ENCODE measurements around the gene ZNF654.

ZNF654 gene

DNA sequence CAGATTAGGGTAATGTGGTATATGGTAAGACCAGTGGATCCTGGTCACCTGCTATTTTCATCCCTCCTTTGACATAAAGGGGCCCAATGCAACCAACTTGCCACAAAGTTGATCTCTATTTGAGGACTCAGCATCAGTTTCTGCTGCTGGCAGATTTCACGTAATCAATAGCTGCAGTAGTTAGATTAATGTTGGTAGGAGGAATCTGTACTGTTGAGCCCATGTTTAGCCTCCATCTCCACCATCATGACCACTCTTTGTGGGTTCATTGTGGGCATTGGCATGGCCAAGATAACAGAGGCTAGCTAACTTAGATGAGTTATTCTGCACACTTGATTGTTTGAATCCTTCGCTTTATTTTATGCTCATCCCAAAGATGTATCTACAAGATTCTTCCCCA lies 30.2 kb upstream of the ZNF654 start:
- Histone ChIP-seq H3K27me3 (no peaks in the 10 kb centered on the region), H3K36me3 (no peaks in the 10 kb centered on the region), H3K4me1 (no peaks in the 10 kb centered on the region; the same call in 1 of the 2 replicates), H3K9me3 (no peaks in the 10 kb centered on the region), H3K4me3 (ENCODE audit: low read depth, low read length) (no peak overlapping the region)
- no peak for DNase-seq
- TF ChIP-seq, protein P1, sequence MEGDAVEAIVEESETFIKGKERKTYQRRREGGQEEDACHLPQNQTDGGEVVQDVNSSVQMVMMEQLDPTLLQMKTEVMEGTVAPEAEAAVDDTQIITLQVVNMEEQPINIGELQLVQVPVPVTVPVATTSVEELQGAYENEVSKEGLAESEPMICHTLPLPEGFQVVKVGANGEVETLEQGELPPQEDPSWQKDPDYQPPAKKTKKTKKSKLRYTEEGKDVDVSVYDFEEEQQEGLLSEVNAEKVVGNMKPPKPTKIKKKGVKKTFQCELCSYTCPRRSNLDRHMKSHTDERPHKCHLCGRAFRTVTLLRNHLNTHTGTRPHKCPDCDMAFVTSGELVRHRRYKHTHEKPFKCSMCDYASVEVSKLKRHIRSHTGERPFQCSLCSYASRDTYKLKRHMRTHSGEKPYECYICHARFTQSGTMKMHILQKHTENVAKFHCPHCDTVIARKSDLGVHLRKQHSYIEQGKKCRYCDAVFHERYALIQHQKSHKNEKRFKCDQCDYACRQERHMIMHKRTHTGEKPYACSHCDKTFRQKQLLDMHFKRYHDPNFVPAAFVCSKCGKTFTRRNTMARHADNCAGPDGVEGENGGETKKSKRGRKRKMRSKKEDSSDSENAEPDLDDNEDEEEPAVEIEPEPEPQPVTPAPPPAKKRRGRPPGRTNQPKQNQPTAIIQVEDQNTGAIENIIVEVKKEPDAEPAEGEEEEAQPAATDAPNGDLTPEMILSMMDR (IDR thresholded peaks at IDR 0.05; ENCODE audit: low read depth, low read length) = no peak

DNA sequence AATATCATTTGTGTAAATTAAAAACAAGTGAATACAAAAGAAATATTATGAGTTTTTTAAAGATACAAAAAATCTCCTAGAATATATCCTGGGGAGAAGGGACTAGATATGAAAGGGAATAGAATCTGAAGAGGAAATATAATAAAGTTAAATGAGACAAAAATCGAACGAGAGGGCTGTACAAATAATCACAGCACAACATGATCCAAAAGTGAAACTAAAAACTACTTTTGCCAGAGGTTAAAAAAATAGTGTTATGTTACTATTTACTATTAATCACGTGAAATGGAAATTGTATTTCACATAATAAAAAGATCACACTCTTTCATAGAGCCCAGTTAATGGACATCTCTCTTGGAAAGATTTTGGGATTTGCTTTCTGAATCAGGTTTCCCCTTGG lies 28.8 kb upstream of the ZNF654 start:
- Histone ChIP-seq H3K9me3 (no peaks in the 10 kb centered on the region), H3K36me3 (no peaks in the 10 kb centered on the region), H3K27me3 (no peaks in the 10 kb centered on the region), H3K4me3 (ENCODE audit: low read depth, low read length) (no peak overlapping the region), H3K4me1 (no peaks in the 10 kb centered on the region; the same call in 1 of the 2 replicates)
- TF ChIP-seq, protein P1 (IDR thresholded peaks at IDR 0.05; ENCODE audit: low read depth, low read length) = no peak
- no peak for DNase-seq

DNA sequence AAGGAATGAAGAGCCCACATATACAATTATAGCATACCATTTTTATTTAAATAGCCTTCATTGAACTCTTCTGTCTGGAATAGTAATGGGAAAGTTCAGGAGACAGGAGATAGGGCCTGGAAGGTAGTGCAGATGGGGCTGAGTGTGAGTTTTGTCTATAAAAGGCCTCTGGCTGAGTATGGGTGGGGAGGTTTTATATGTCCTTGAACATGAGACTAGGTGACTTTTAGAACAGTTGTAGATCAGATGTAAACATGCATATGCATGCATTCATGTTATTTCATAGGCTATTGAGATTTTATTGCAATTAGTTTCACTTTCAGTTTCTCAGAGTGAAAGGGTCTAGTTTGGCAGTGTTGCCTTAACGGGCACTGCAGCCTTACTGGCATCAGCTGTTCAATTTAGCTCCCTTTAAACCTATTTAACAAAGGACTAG lies 27.4 kb upstream of the ZNF654 start:
- H3K27me3 ChIP-seq = no peaks in the 10 kb centered on the region
- H3K4me1 ChIP-seq = no peaks in the 10 kb centered on the region; the same call in 1 of the 2 replicates
- H3K36me3 ChIP-seq = no peaks in the 10 kb centered on the region
- DNase-seq = no peak
- H3K4me3 ChIP-seq (ENCODE audit: low read depth, low read length) = peak overlapping the region; percentile 45
- H3K9me3 ChIP-seq = no peaks in the 10 kb centered on the region
- TF ChIP-seq, protein P1 (IDR thresholded peaks at IDR 0.05; ENCODE audit: low read depth, low read length) = no peak

DNA sequence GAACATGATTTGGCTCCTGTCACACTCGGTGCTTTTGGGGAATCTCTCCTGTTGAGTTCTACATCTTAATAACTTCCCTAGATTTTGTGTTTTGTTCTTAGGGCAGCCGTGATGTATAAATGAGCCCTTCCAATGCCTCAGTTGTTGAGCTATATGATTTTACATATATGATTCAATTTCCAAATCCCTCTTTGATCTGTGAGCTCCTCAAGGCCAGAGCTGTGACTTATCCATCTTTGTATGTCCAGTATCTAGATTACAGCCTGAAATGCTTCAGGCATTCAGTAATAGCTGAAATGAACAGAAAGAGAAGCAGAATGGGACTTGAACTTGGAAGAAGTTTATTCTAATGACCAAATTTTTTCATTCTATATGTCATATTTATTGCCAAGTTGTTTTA lies 26.8 kb upstream of the ZNF654 start:
- H3K36me3 ChIP-seq = no peaks in the 10 kb centered on the region
- TF ChIP-seq, protein P1 (IDR thresholded peaks at IDR 0.05; ENCODE audit: low read depth, low read length) = no peak
- peak overlapping the region; percentile 45 for H3K4me3 ChIP-seq (ENCODE audit: low read depth, low read length)
- H3K27me3 ChIP-seq = no peaks in the 10 kb centered on the region
- H3K4me1 ChIP-seq = no peaks in the 10 kb centered on the region; the same call in 1 of the 2 replicates
- no peak for DNase-seq
- H3K9me3 ChIP-seq = no peaks in the 10 kb centered on the region

DNA sequence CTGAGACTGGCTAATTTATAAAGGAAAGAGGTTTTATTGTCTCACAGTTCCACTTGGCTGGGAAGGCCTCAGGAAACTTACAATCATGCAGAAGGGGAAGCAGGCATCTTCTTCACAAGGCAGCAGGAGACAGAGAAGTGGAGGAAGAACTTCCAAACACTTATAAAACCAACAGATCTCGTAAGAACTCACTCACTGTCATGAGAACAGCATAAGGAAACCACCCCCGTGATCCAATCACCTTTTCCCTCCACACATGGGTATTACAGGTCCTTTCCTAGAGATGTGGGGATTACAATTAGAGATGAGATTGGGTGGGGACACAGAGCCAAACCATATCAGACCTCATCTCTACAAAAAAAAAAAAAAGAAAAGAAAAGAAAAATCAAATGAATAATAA lies 26.0 kb upstream of the ZNF654 start:
- no peaks in the 10 kb centered on the region for H3K9me3 ChIP-seq
- H3K27me3 ChIP-seq = no peaks in the 10 kb centered on the region
- no peak for DNase-seq
- TF ChIP-seq, protein P1 (IDR thresholded peaks at IDR 0.05; ENCODE audit: low read depth, low read length) = no peak
- no peaks in the 10 kb centered on the region; the same call in 1 of the 2 replicates for H3K4me1 ChIP-seq
- H3K4me3 ChIP-seq (ENCODE audit: low read depth, low read length) = no peak overlapping the region
- H3K36me3 ChIP-seq = no peaks in the 10 kb centered on the region

DNA sequence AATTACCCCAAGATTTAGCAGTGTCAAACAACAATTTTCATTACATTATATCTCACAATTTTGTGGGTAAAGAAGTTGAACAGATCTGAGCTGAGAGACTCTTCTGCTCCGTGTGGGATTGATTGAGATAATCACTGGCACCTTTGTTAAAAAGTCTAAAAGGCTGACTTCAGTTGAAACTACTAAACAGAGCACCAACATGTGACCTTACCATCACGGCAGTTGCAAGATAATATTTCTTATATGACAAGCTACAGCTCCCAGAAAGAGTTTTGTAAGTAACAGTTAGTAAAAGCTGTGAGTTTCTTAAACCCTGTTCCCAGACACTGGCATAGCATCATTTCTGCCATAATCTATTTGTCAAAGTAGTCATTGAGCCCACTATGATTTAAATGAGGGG lies 25.2 kb upstream of the ZNF654 start:
- DNase-seq = no peak
- Histone ChIP-seq H3K9me3 (no peaks in the 10 kb centered on the region), H3K36me3 (no peaks in the 10 kb centered on the region), H3K4me1 (no peaks in the 10 kb centered on the region; the same call in 1 of the 2 replicates), H3K4me3 (ENCODE audit: low read depth, low read length) (no peak overlapping the region), H3K27me3 (no peaks in the 10 kb centered on the region)
- TF ChIP-seq, protein P1 (IDR thresholded peaks at IDR 0.05; ENCODE audit: low read depth, low read length) = no peak
